GM18505 (cell line): ENCODE measurements around the gene KCNH4.
A peak's percentile ranks its signal among the peaks of the same experiment; 100 is the strongest.

Experiments
- ATAC-seq: cut with Tn5 transposase; IDR thresholded peaks from one replicate; pipeline ENCODE4 v1.9.1; 2021; ENCODE audit not compliant: unreplicated experiment
- POLR2A ChIP-seq: IDR thresholded peaks from 4 replicates; pipeline ENCODE4 v1.6.1; 2011; ENCODE audit warnings: borderline replicate concordance; ENCODE audit not compliant: insufficient read depth, insufficient read length; ENCODE audit errors: extremely low read depth

The KCNH4 gene

GRCh38 chr17:42202159-42202558 is 21.2 kb upstream of the KCNH4 start:
- no peak for TF ChIP-seq POLR2A

GRCh38 chr17:42201458-42201772 is 20.5 kb upstream of the KCNH4 start:
- TF ChIP-seq POLR2A: no peak

More at GRCh38 chr17:42202159-42202558, 21.2 kb upstream of the KCNH4 start:
- ATAC-seq: no peak

GRCh38 chr17:42200706-42201457 is 19.9 kb upstream of the KCNH4 start:
- no peak for TF ChIP-seq POLR2A
- ATAC-seq: no peak

More at GRCh38 chr17:42201458-42201772, 20.5 kb upstream of the KCNH4 start:
- ATAC-seq: no peak

- no peak for ATAC-seq
- TF ChIP-seq POLR2A: no peak
These were observed 18.6 kb upstream of the KCNH4 start for GRCh38 chr17:42199416-42200011.

- no peak for TF ChIP-seq POLR2A
- ATAC-seq: no peak
These were observed 18.0 kb upstream of the KCNH4 start for GRCh38 chr17:42198897-42199296.

- no peak for TF ChIP-seq POLR2A
These were observed 16.7 kb upstream of the KCNH4 start for GRCh38 chr17:42197564-42198156.

GRCh38 chr17:42193969-42194899 is 13.3 kb upstream of the KCNH4 start, which contains the start of gene GHDC:
TSS of gene GHDC (minus strand) at chr17:42194494. CDS start at chr17:42193581, 913 bp downstream.
- peak; percentile 71 for ATAC-seq
- TF ChIP-seq POLR2A: peak; percentile 71

More at GRCh38 chr17:42197564-42198156, 16.7 kb upstream of the KCNH4 start:
- no peak for ATAC-seq

GRCh38 chr17:42193216-42193968 is 12.4 kb upstream of the KCNH4 start:
- no peak for ATAC-seq
- TF ChIP-seq POLR2A: no peak

- ATAC-seq: no peak
- TF ChIP-seq POLR2A: no peak
These were observed 11.5 kb upstream of the KCNH4 start for GRCh38 chr17:42192189-42193126.

- TF ChIP-seq POLR2A: no peak
- ATAC-seq: no peak
These were observed 10.3 kb upstream of the KCNH4 start for GRCh38 chr17:42191275-42191608.

GRCh38 chr17:42190491-42191274 is 9.7 kb upstream of the KCNH4 start:
- ATAC-seq: no peak
- no peak for TF ChIP-seq POLR2A
